Ovary (tissue), 9 donors: Measurements from ENCODE around the gene CCDC149. TPM values are rescaled to one million over a fixed set of nuclear protein-coding genes. Genes with fewer than 3 reads are reported as not detected.

Experiments used
- DNase-seq, 5 donors: peaks; one replicate each; pipeline ENCODE4 v3.0.0-alpha.2; 2019 to 2020
- H3K27ac ChIP-seq, 2 donors: fragments of 200-600 bp; one replicate each; pipeline versions ENCODE4 v1.5.1 to v1.8.0; 2019 to 2022
- H3K27me3 ChIP-seq: fragments of 200-600 bp; one replicate; pipeline ENCODE4 v1.8.0; 2022
- H3K36me3 ChIP-seq: fragments of 200-600 bp; sonication (generic); one replicate; pipeline ENCODE4 v1.5.1; 2019
- H3K4me1 ChIP-seq: one replicate; pipeline ENCODE4 v1.8.1; 2013; ENCODE audit warnings: mild to moderate bottlenecking, moderate library complexity; ENCODE audit not compliant: insufficient read depth
- H3K4me3 ChIP-seq: fragments of 200-600 bp; sonication (generic); one replicate; pipeline ENCODE4 v1.5.1; 2017
- H3K9me3 ChIP-seq, 2 donors: fragments of 200-600 bp in 1 of 2; sonication (generic) in 1 of 2; one replicate each; pipeline versions ENCODE4 v1.5.1 to v1.8.1; 2013 to 2019; ENCODE audit warnings: mild to moderate bottlenecking in 1 of 2, moderate library complexity in 1 of 2
- EP300 ChIP-seq: sonication (generic); formaldehyde crosslinking; IDR thresholded peaks from one replicate; pipeline ENCODE4 v1.6.1; 2017; ENCODE audit warnings: antibody characterized with exemption
- POLR2A ChIP-seq: fragments of 450-650 bp; IDR thresholded peaks from one replicate; pipeline ENCODE4 v1.6.1; 2017; ENCODE audit warnings: antibody characterized with exemption, mild to moderate bottlenecking, moderate library complexity
- WGBS, 3 donors: extraction: QIAGEN DNeasy Blood & Tissue Kit in 1 of 3; methylation state at CpG; one replicate each; pipeline versions ENCODE4 v1.1.5 to v1.1.7; 2013 to 2017; 5-methylcytosine and 5-hydroxymethylcytosine counted together
- intact Hi-C, 4 donors: fragments of 100-400 bp; cut with DNase I; formaldehyde crosslinking; loops; one replicate each; pipeline versions ENCODE4 v1.11.0 to v1.15.1; 2022 to 2023
- polyA plus RNA-seq, 2 donors: library from polyadenylated mRNA; stranded (reverse); fragments of 200-250 nt in 1 of 2; fragments of 350-450 nt in 1 of 2; fragmentation: Illumina TruSeq in 1 of 2; extraction: RNeasy Lipid Tissue Mini Kit (QIAGEN cat#74804) in 1 of 2; gene quantifications; one replicate each; pipeline ENCODE4 v1.2.3, GENCODE V29; 2013 to 2014
- total RNA-seq, 7 donors: library from RNA; depleted of rRNA in 2 of 7; stranded (reverse); fragments of >200 nt in 2 of 7; fragmentation: NEBNext Ultra II Directional in 3 of 7; extraction: Animal tissue kit (Norgen Biotek cat#: 25700) in 3 of 7; gene quantifications; one replicate each; pipeline versions ENCODE4 v1.1.0 to v1.2.4, GENCODE V29; 2016 to 2023
- TF ChIP-seq, protein P1 (sequence below), 3 donors: fragments of 450-650 bp in 2 of 3; fragments of 200-600 bp in 1 of 3; IDR thresholded peaks; one replicate each; pipeline versions ENCODE4 v1.5.1 to v1.8.0; 2016 to 2022; ENCODE audit warnings: antibody characterized with exemption in 3 of 3, mild to moderate bottlenecking in 1 of 3
- donor health status: DM: no; HTN: no; CAD: no; lungs with moderate emphysema.
- donor health status: DM: no; HTN: no; CAD: no.
- donor health status: Bipolar disorder and iron deficiency.
- donor health status: DM: yes; HTN: yes; CAD: no.
- donor health status: DM: no; HTN: no; CAD: no.
- donor health status: DM: yes; HTN: yes; CAD: no.

CCDC149 gene
- total and polyA plus RNA-seq, 9 donors = 6.2 to 21.7 (median 17.5) TPM

GRCh38 chr4:24886596-24886995, 26.2 kb downstream of the CCDC149 start:
- DNase-seq = no peak
- no peaks in the 10 kb centered on the region for H3K36me3 ChIP-seq
- TF ChIP-seq POLR2A (no peak), EP300 (no peak)
- TF ChIP-seq, protein P1, sequence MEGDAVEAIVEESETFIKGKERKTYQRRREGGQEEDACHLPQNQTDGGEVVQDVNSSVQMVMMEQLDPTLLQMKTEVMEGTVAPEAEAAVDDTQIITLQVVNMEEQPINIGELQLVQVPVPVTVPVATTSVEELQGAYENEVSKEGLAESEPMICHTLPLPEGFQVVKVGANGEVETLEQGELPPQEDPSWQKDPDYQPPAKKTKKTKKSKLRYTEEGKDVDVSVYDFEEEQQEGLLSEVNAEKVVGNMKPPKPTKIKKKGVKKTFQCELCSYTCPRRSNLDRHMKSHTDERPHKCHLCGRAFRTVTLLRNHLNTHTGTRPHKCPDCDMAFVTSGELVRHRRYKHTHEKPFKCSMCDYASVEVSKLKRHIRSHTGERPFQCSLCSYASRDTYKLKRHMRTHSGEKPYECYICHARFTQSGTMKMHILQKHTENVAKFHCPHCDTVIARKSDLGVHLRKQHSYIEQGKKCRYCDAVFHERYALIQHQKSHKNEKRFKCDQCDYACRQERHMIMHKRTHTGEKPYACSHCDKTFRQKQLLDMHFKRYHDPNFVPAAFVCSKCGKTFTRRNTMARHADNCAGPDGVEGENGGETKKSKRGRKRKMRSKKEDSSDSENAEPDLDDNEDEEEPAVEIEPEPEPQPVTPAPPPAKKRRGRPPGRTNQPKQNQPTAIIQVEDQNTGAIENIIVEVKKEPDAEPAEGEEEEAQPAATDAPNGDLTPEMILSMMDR (IDR thresholded peaks at IDR 0.05) = no peak
- H3K4me1 ChIP-seq = no peaks in the 10 kb centered on the region
- 72 to 86% (median 84%) methylated on average over 3 of the region's 3 CpGs for WGBS, 3 donors
- H3K4me3 ChIP-seq = no peak overlapping the region
- H3K27ac ChIP-seq = no peak overlapping the region
- no peaks in the 10 kb centered on the region for H3K9me3 ChIP-seq
- intact Hi-C loops = no loop called here
- H3K27me3 ChIP-seq = no peaks in the 10 kb centered on the region

- TF ChIP-seq, protein P1 (IDR thresholded peaks at IDR 0.05) = no peak
- no peak for TF ChIP-seq EP300
- no peak for TF ChIP-seq POLR2A
- H3K36me3 ChIP-seq = no peaks in the 10 kb centered on the region
- no peak overlapping the region for H3K27ac ChIP-seq
- H3K4me3 ChIP-seq = no peak overlapping the region
- intact Hi-C loops = no loop called here
- H3K9me3 ChIP-seq = no peaks in the 10 kb centered on the region
- no peaks in the 10 kb centered on the region for H3K27me3 ChIP-seq
- H3K4me1 ChIP-seq = no peaks in the 10 kb centered on the region
- WGBS, 3 donors = 68 to 78% (median 78%) methylated on average over 8 of the region's 8 CpGs
- no peak for DNase-seq
These were observed 27.5 kb downstream of the CCDC149 start for GRCh38 chr4:24885342-24885741.

DNA sequence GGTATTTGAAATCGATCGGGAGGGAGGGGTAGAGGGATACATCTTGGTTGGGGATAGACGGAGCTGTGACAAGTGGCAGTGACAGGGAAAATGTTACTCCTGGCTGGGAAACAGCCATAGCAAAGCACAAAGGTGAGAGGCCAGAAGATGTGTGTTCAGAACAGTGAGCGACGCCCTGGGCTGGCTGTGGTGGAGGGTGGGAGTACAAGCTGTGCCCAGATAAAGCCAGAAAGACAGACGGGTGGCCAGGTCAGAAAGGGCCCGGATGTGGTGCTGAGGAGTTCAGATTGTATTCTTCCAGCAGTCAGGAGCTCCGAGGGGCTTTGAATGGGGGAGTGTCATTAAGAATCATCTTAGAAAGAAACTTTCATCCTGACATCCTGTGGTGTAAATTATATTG, 27.9 kb downstream of the CCDC149 start:
- no peaks in the 10 kb centered on the region for H3K4me1 ChIP-seq
- DNase-seq = no peak
- no peaks in the 10 kb centered on the region for H3K9me3 ChIP-seq
- no peaks in the 10 kb centered on the region for H3K36me3 ChIP-seq
- H3K4me3 ChIP-seq = no peak overlapping the region
- no peaks in the 10 kb centered on the region for H3K27me3 ChIP-seq
- no peak for TF ChIP-seq EP300
- TF ChIP-seq, protein P1 (IDR thresholded peaks at IDR 0.05) = no peak
- TF ChIP-seq POLR2A = no peak
- no peak overlapping the region for H3K27ac ChIP-seq
- intact Hi-C loops = no loop called here
- 59 to 69% (median 67%) methylated on average over 8 of the region's 8 CpGs for WGBS, 3 donors

GRCh38 chr4:24881508-24882196, 31.2 kb downstream of the CCDC149 start:
- intact Hi-C loops = no loop called here
- Histone ChIP-seq H3K4me1 (no peaks in the 10 kb centered on the region), H3K9me3 (no peaks in the 10 kb centered on the region), H3K36me3 (no peaks in the 10 kb centered on the region), H3K27ac (no peak overlapping the region), H3K27me3 (no peaks in the 10 kb centered on the region), H3K4me3 (no peak overlapping the region)
- WGBS, 3 donors = 79 to 88% (median 84%) methylated on average over 3 of the region's 3 CpGs
- TF ChIP-seq, protein P1 (IDR thresholded peaks at IDR 0.05) = no peak
- no peak for TF ChIP-seq POLR2A
- TF ChIP-seq EP300 = no peak
- no peak for DNase-seq
